ENCODE data around the gene CAPN13.

The CAPN13 gene

GRCh38 chr2:30678410-30679137 is 128.7 kb downstream of the CAPN13 start:
- H3K4me2 ChIP-seq: no peak overlapping the region
- H4K20me1 ChIP-seq: no peaks in the 10 kb centered on the region
- peaks cover 0 to 3% (median 0%) of the 10 kb centered on the region in 10 experiments; a peak in 2 of 20 replicates for H3K4me1 ChIP-seq
- H3K27ac ChIP-seq: no peak overlapping the region
- no peak for TF ChIP-seq Cebpa-rat (IDR thresholded peaks at IDR 0.05)
- H3K9ac ChIP-seq: no peak overlapping the region
- H3K9me3 ChIP-seq (replicated peaks in 1 of 11): no peaks in the 10 kb centered on the region
- no peaks in the 10 kb centered on the region for H3K36me3 ChIP-seq
- no peak overlapping the region for H3K4me3 ChIP-seq
- H3K27me3 ChIP-seq: no peaks in the 10 kb centered on the region

- H3K4me1 ChIP-seq: no peaks in the 10 kb centered on the region
- H3K9ac ChIP-seq: no peak overlapping the region
- peaks cover 0 to 4% (median 0%) of the 10 kb centered on the region in 11 experiments; a peak in 3 of 22 replicates for H3K9me3 ChIP-seq (replicated peaks in 1 of 11)
- no peaks in the 10 kb centered on the region for H3K36me3 ChIP-seq
- no peak overlapping the region for H3K4me2 ChIP-seq
- no peak overlapping the region for H3K4me3 ChIP-seq
- H4K20me1 ChIP-seq: no peaks in the 10 kb centered on the region
- no peak overlapping the region for H3K27ac ChIP-seq
- no peak for TF ChIP-seq Cebpa-rat (IDR thresholded peaks at IDR 0.05)
- no peaks in the 10 kb centered on the region for H3K27me3 ChIP-seq
Measured at GRCh38 chr2:30677861-30678385, 129.3 kb downstream of the CAPN13 start.

DNA sequence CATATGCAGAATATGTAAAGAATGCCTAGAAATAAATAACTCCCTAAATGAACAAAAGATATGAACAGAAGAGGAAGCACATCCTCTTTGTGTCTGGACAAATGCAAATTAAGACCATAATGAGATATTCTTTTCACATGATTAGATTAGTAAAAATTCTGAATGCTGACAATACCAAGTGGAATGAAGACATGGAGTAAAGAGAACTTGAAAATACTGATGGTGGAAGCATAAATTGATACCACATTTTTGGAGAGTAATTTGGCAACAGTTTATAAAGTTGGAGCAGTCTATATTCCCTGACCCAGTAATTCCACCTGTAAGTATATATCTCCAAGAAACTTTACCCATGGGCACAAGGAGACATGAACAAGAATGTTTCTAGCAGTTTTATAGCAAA is 130.0 kb downstream of the CAPN13 start:
- peaks cover 0 to 7% (median 0%) of the 10 kb centered on the region in 11 experiments; a peak in 3 of 22 replicates for H3K9me3 ChIP-seq (replicated peaks in 1 of 11)
- H3K27ac ChIP-seq: no peak overlapping the region
- no peak for TF ChIP-seq Cebpa-rat (IDR thresholded peaks at IDR 0.05)
- no peak overlapping the region for H3K4me3 ChIP-seq
- H4K20me1 ChIP-seq: no peaks in the 10 kb centered on the region
- H3K4me1 ChIP-seq: no peaks in the 10 kb centered on the region
- H3K36me3 ChIP-seq: no peaks in the 10 kb centered on the region
- no peak overlapping the region for H3K4me2 ChIP-seq
- H3K27me3 ChIP-seq: no peaks in the 10 kb centered on the region
- no peak overlapping the region for H3K9ac ChIP-seq

GRCh38 chr2:30675758-30676157 is 131.5 kb downstream of the CAPN13 start:
- TF ChIP-seq Cebpa-rat (IDR thresholded peaks at IDR 0.05): no peak
- Histone ChIP-seq H3K9ac (no peak overlapping the region), H3K4me3 (no peak overlapping the region), H3K36me3 (no peaks in the 10 kb centered on the region), H3K27me3 (no peaks in the 10 kb centered on the region), H3K4me1 (no peaks in the 10 kb centered on the region), H3K4me2 (no peak overlapping the region), H3K9me3 (replicated peaks in 1 of 11) (peaks cover 5 to 20% (median 13%) of the 10 kb centered on the region in 11 experiments), H4K20me1 (no peaks in the 10 kb centered on the region), H3K27ac (no peak overlapping the region)

- Histone ChIP-seq H3K27me3 (no peaks in the 10 kb centered on the region), H4K20me1 (no peaks in the 10 kb centered on the region), H3K4me3 (no peak overlapping the region), H3K4me2 (no peak overlapping the region), H3K9ac (no peak overlapping the region), H3K9me3 (replicated peaks in 1 of 11) (peaks cover 31 to 46% (median 37%) of the 10 kb centered on the region in 11 experiments), H3K27ac (no peak overlapping the region), H3K4me1 (no peaks in the 10 kb centered on the region), H3K36me3 (no peaks in the 10 kb centered on the region)
- no peak for TF ChIP-seq Cebpa-rat (IDR thresholded peaks at IDR 0.05)
Measured at GRCh38 chr2:30673127-30673526, 134.1 kb downstream of the CAPN13 start.
